K562 (cell line): ENCODE measurements around the gene TMCC1. TPM values are rescaled to one million over a fixed set of nuclear protein-coding genes. Genes with fewer than 3 reads are reported as not detected.

ENCODE experiments used
- DIDO1 ChIP-seq: fragments of 450-650 bp; IDR thresholded peaks from 2 replicates; pipeline ENCODE4 v1.6.1; 2016; ENCODE audit warnings: low read depth, missing biosample characterization, missing genetic modification characterization
- EGR1 ChIP-seq: fragments of 450-650 bp; conservative IDR thresholded peaks from 2 replicates; pipeline ENCODE4 v1.6.1; 2017; ENCODE audit warnings: mild to moderate bottlenecking
- FOXJ2 ChIP-seq: fragments of 200-800 bp; sonication (Bioruptor generic); IDR thresholded peaks from 2 replicates; pipeline ENCODE4 v1.6.1; 2016; ENCODE audit warnings: missing genetic modification characterization, missing compliant biosample characterization
- FOXK2 ChIP-seq, 2 experiments: fragments of 450-650 bp; IDR thresholded peaks in 1 of 2; conservative IDR thresholded peaks in 1 of 2; 2 replicates each; pipeline ENCODE4 v1.6.1; 2016; ENCODE audit warnings: low read depth in 2 of 2, mild to moderate bottlenecking in 1 of 2
- KDM4B ChIP-seq, 2 experiments: fragments of 450-650 bp in 1 of 2; sonication (generic) in 1 of 2; IDR thresholded peaks; 2 replicates each; pipeline ENCODE4 v1.6.1; 2016 to 2017; ENCODE audit warnings: borderline replicate concordance in 2 of 2, antibody characterized with exemption in 1 of 2, low read depth in 1 of 2, mild to moderate bottlenecking in 1 of 2
- LCOR ChIP-seq: sonication (generic); formaldehyde crosslinking; IDR thresholded peaks from 2 replicates; pipeline ENCODE4 v1.8.0; 2022; ENCODE audit warnings: mild to moderate bottlenecking, missing genetic modification reagents
- MAFF ChIP-seq: IDR thresholded peaks from 2 replicates; pipeline ENCODE4 v1.6.1; 2012; ENCODE audit warnings: low read length, improper control_type of control experiment
- MAFG ChIP-seq: fragments of 450-650 bp; conservative IDR thresholded peaks from 2 replicates; pipeline ENCODE4 v1.6.1; 2016; ENCODE audit warnings: missing genetic modification characterization, missing compliant biosample characterization
- MEIS2 ChIP-seq: fragments of 450-650 bp; IDR thresholded peaks from 2 replicates; pipeline ENCODE4 v1.6.1; 2014; ENCODE audit warnings: mild to moderate bottlenecking; ENCODE audit not compliant: partially characterized antibody
- MTA3 ChIP-seq: fragments of 450-650 bp; formaldehyde crosslinking; IDR thresholded peaks from 2 replicates; pipeline ENCODE4 v1.6.1; 2017; ENCODE audit warnings: mild to moderate bottlenecking, borderline replicate concordance
- NFE2L1 ChIP-seq: fragments of 450-650 bp; IDR thresholded peaks from 2 replicates; pipeline ENCODE4 v1.6.1; 2016; ENCODE audit warnings: missing genetic modification characterization, low read depth, mild to moderate bottlenecking, missing compliant biosample characterization, moderate library complexity, borderline replicate concordance
- PHB ChIP-seq: fragments of 250-450 bp; sonication (Bioruptor Pico); IDR thresholded peaks from 2 replicates; pipeline ENCODE4 v1.5.0; 2021
- POLR2G ChIP-seq: fragments of 200-400 bp; formaldehyde crosslinking; IDR thresholded peaks from 2 replicates; pipeline ENCODE4 v1.6.1; 2017; ENCODE audit warnings: low read depth, mild to moderate bottlenecking, antibody characterized with exemption, low read length, moderate library complexity
- POU5F1 ChIP-seq: fragments of 150-350 bp; IDR thresholded peaks from 2 replicates; pipeline ENCODE4 v1.6.1; 2014; ENCODE audit warnings: borderline replicate concordance, low read length, low read depth, mild to moderate bottlenecking; ENCODE audit not compliant: partially characterized antibody
- RFX1 ChIP-seq: fragments of 450-650 bp; IDR thresholded peaks from 2 replicates; pipeline ENCODE4 v1.6.1; 2016; ENCODE audit warnings: mild to moderate bottlenecking, moderate library complexity
- U2AF2 ChIP-seq: fragments of 200-400 bp; formaldehyde crosslinking; optimal IDR thresholded peaks from 2 replicates; pipeline ENCODE3; 2017; ENCODE audit warnings: low read depth, mild to moderate bottlenecking, low read length
- ZNF639 ChIP-seq, 2 experiments: fragments of 200-800 bp in 1 of 2; sonication (Bioruptor generic) in 1 of 2; sonication (generic) in 1 of 2; formaldehyde crosslinking in 1 of 2; IDR thresholded peaks in 1 of 2; conservative IDR thresholded peaks in 1 of 2; 2 replicates each; pipeline versions ENCODE4 v1.5.0 to v1.6.1; 2016 to 2020; ENCODE audit warnings: missing compliant biosample characterization in 1 of 2, missing genetic modification characterization in 1 of 2, missing genetic modification reagents in 1 of 2
- polyA plus RNA-seq, 8 experiments: library from polyadenylated mRNA; depleted of rRNA in 4 of 8; stranded (reverse) in 5 of 8; unstranded in 3 of 8; fragments of >200 nt; fragmentation: Nextera tagmentation in 2 of 8; fragmentation: Illumina TruSeq in 1 of 8; extraction: Ambion mirVana in 2 of 8; extraction: Trizol in 1 of 8; gene quantifications; 2 replicates each; pipeline versions ENCODE4 v1.2.1 to v1.2.3, GENCODE V29; 2011 to 2014; ENCODE audit warnings: inconsistent platforms in 1 of 8, missing spikeins in 1 of 8
- total RNA-seq, 7 experiments: library from RNA; depleted of rRNA in 6 of 7; stranded (reverse); fragments of >200 nt in 6 of 7; fragmentation: Illumina TruSeq in 2 of 7; extraction: Trizol in 2 of 7; gene quantifications; 2 replicates each; pipeline versions ENCODE4 v1.2.1 to v1.2.3, GENCODE V29; 2011 to 2021; ENCODE audit warnings: low replicate concordance in 1 of 7
- TF ChIP-seq, protein P1 (sequence below): fragments of 450-650 bp; IDR thresholded peaks from 2 replicates; pipeline ENCODE4 v1.6.1; 2016; ENCODE audit warnings: antibody characterized with exemption
- TF ChIP-seq, protein P2 (sequence below): IDR thresholded peaks from 3 replicates; pipeline ENCODE4 v1.6.1; 2011; ENCODE audit warnings: borderline replicate concordance, mild to moderate bottlenecking, moderate library complexity; ENCODE audit not compliant: insufficient read length; ENCODE audit errors: extremely low read depth
- TF ChIP-seq, protein P3 (sequence below): fragments of 200-800 bp; sonication (Bioruptor generic); IDR thresholded peaks from 2 replicates; pipeline ENCODE4 v1.6.1; 2017; ENCODE audit warnings: missing genetic modification characterization, missing compliant biosample characterization

Gene TMCC1
- total and polyA plus RNA-seq, 9 of the 15 experiments (the other 6 are each of a cell fraction or from before 2014, with no cell fraction given), result 0.89 to 8.7 (median 4.0) TPM

- TF ChIP-seq, protein P1, sequence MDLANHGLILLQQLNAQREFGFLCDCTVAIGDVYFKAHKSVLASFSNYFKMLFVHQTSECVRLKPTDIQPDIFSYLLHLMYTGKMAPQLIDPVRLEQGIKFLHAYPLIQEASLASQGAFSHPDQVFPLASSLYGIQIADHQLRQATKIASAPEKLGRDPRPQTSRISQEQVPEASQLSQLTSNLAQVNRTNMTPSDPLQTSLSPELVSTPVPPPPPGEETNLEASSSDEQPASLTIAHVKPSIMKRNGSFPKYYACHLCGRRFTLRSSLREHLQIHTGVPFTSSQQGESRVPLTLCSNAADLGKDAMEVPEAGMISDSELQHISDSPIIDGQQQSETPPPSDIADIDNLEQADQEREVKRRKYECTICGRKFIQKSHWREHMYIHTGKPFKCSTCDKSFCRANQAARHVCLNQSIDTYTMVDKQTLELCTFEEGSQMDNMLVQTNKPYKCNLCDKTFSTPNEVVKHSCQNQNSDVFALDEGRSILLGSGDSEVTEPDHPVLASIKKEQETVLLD, result no peak
- TF ChIP-seq FOXJ2 (no peak), MTA3 (no peak), POU5F1 (no peak), POLR2G (no peak), PHB (no peak), ZNF639 (CRISPR knock-in tag; conservative IDR thresholded peaks at IDR 0.05 in 1 of 2, IDR thresholded peaks at IDR 0.05 in 1 of 2) (0 out of 4 replicates have a peak, but pooled peaks of 1 of the 2 experiments have one; percentile 36), FOXK2 (conservative IDR thresholded peaks at IDR 0.05 in 1 of 2, IDR thresholded peaks at IDR 0.05 in 1 of 2; ENCODE audit: low read depth in 2 of 2) (no peak), DIDO1 (no peak), MAFG (tag) (peak; percentile 95), U2AF2 (no peak), MAFF (peak; percentile 90), RFX1 (no peak), NFE2L1 (peak; percentile 89), KDM4B (IDR thresholded peaks at IDR 0.05; ENCODE audit: borderline replicate concordance in 2 of 2, low read depth in 1 of 2) (no peak), EGR1 (no peak), LCOR (CRISPR knock-in tag) (no peak), MEIS2 (peak; percentile 47)
- TF ChIP-seq, protein P2, sequence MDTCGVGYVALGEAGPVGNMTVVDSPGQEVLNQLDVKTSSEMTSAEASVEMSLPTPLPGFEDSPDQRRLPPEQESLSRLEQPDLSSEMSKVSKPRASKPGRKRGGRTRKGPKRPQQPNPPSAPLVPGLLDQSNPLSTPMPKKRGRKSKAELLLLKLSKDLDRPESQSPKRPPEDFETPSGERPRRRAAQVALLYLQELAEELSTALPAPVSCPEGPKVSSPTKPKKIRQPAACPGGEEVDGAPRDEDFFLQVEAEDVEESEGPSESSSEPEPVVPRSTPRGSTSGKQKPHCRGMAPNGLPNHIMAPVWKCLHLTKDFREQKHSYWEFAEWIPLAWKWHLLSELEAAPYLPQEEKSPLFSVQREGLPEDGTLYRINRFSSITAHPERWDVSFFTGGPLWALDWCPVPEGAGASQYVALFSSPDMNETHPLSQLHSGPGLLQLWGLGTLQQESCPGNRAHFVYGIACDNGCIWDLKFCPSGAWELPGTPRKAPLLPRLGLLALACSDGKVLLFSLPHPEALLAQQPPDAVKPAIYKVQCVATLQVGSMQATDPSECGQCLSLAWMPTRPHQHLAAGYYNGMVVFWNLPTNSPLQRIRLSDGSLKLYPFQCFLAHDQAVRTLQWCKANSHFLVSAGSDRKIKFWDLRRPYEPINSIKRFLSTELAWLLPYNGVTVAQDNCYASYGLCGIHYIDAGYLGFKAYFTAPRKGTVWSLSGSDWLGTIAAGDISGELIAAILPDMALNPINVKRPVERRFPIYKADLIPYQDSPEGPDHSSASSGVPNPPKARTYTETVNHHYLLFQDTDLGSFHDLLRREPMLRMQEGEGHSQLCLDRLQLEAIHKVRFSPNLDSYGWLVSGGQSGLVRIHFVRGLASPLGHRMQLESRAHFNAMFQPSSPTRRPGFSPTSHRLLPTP, result no peak
- TF ChIP-seq, protein P3, sequence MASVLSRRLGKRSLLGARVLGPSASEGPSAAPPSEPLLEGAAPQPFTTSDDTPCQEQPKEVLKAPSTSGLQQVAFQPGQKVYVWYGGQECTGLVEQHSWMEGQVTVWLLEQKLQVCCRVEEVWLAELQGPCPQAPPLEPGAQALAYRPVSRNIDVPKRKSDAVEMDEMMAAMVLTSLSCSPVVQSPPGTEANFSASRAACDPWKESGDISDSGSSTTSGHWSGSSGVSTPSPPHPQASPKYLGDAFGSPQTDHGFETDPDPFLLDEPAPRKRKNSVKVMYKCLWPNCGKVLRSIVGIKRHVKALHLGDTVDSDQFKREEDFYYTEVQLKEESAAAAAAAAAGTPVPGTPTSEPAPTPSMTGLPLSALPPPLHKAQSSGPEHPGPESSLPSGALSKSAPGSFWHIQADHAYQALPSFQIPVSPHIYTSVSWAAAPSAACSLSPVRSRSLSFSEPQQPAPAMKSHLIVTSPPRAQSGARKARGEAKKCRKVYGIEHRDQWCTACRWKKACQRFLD (CRISPR knock-in tag), result 0 out of 2 replicates have a peak, but pooled peaks have one; percentile 32
Measured at GRCh38 chr3:129657261-129658046, 236.1 kb downstream of the TMCC1 start (continued).
